GM10266 (cell line): ENCODE data around the gene RASSF7.

Source experiments
- DNase-seq: peaks from one replicate; pipeline ENCODE4 v3.0.0; 2012; ENCODE audit errors: extremely low spot score
- CTCF ChIP-seq: IDR thresholded peaks from 2 replicates; pipeline ENCODE4 v1.5.1; 2012; ENCODE audit warnings: mild to moderate bottlenecking, low read depth; ENCODE audit not compliant: control insufficient read depth, insufficient read depth; ENCODE audit errors: missing control alignments

Gene RASSF7

DNA sequence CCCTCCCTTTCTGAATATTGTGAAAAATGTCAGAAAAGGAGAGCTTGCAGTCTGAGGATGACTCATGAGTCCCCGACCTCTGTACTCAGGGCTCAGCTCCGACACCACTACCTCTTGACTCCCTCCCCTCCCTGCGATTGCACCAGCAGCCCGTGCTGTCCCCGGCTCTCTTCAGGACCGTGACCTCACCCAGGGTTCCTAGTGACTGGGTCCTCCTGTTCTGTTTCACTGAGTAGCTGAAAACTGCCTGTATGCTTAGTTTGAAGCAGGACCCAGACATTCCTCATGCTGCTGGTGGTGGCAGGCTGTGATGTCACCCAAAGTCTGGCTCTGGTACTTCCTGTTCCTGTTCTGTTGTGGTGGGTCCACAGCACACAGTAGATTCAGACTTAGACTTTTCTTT, 27.2 kb downstream of the RASSF7 start:
- no peak for TF ChIP-seq CTCF
- DNase-seq: no peak

GRCh38 chr11:589798-590197, 29.0 kb downstream of the RASSF7 start:
- TF ChIP-seq CTCF: no peak
- no peak for DNase-seq

DNA sequence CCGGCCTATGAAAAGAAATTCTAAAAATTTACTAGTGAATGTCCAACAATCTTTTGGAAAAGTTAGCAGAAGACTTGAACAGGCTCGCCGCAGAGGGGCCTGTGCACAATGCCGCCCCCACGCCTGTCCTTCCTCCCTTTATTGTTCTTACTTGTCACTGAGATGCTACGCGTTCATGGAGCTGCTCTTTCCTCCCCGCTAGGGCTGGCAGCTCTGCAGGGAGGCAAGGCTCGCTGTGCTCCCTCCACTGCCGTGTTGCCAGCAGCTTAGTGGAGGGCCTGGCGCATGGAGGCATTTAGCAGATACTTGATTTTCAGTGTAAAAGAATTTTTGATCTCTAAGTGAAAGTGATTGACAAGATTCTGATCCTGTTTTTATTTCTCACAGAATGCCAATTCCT, 30.2 kb downstream of the RASSF7 start:
- DNase-seq: no peak
- no peak for TF ChIP-seq CTCF

- no peak for DNase-seq
- TF ChIP-seq CTCF: no peak
These were observed 31.7 kb downstream of the RASSF7 start for GRCh38 chr11:592501-592900.

- TF ChIP-seq CTCF: no peak
- no peak for DNase-seq
These were observed 32.1 kb downstream of the RASSF7 start for GRCh38 chr11:592918-593317.

DNA sequence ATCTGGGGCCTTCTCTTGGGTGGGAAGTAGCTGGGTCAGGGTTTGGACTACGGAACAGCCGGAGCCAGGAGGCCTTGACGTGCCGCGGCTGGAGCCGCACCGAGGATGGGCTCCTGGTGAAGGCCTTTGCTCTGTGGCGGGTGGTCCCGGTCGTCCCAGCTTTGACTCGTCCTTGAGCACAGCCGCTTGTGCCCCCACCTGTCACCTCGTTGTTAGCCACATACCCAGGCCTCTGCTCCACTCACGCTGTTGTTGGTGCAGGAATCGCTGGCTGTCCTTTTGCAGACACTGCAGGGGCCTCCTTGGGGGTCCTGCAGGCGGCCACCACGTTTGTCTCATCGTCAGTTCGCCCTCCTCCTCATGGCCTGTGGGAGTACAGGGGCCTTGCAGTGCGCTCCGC, 32.6 kb downstream of the RASSF7 start:
- no peak for DNase-seq
- TF ChIP-seq CTCF: no peak

- no peak for DNase-seq
- no peak for TF ChIP-seq CTCF
These were observed 34.6 kb downstream of the RASSF7 start for GRCh38 chr11:595400-595799.
